ENCODE data around the gene UTS2B.

UTS2B gene

DNA sequence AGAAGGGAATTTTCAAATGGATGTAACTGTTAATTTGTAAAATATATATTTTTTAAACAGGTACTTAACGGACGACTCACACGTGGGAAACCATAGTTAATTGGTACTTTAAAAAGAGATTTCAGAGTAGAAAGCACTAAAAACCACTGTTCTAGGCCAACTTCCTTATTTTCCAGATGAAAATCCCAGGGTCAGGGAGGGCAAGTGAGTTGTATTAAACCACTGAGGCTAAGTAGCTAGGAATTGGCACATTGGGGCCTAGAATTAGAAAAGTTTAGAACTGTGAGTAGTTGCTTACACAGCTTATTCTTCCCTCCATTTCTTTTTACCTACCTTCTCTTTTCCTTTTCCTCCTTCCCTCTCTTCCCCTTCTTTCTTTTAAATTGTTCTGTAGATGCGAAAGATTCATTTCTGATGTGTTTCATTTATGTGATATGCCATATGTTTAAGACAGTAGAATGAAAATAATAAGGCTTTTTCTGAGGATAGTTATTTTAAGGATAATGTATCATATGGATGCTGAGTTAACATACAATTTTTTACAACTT, 4.1 kb upstream of the UTS2B start:
- H3K36me3 ChIP-seq = no peaks in the 10 kb centered on the region
- H3K9ac ChIP-seq = no peak overlapping the region
- H3K27me3 ChIP-seq = peaks cover 0 to 16% (median 4%) of the 10 kb centered on the region in 11 experiments; a peak in 6 of 22 replicates
- TF ChIP-seq Cebpa-rat (IDR thresholded peaks at IDR 0.05) = no peak
- no peak overlapping the region for H3K27ac ChIP-seq
- peaks cover 0 to 65% (median 3%) of the 10 kb centered on the region in 11 experiments; a peak in 7 of 22 replicates for H4K20me1 ChIP-seq
- H3K4me3 ChIP-seq = no peak overlapping the region
- no peaks in the 10 kb centered on the region; a peak in 1 of 22 replicates for H3K9me3 ChIP-seq (replicated peaks in 1 of 11)
- H3K4me1 ChIP-seq = peaks cover 9 to 88% (median 26%) of the 10 kb centered on the region in 10 experiments
- H3K4me2 ChIP-seq = peak overlapping the region in 5 of 11 experiments; percentile 13 to 67 (median 24); a peak in 7 of 22 replicates

DNA sequence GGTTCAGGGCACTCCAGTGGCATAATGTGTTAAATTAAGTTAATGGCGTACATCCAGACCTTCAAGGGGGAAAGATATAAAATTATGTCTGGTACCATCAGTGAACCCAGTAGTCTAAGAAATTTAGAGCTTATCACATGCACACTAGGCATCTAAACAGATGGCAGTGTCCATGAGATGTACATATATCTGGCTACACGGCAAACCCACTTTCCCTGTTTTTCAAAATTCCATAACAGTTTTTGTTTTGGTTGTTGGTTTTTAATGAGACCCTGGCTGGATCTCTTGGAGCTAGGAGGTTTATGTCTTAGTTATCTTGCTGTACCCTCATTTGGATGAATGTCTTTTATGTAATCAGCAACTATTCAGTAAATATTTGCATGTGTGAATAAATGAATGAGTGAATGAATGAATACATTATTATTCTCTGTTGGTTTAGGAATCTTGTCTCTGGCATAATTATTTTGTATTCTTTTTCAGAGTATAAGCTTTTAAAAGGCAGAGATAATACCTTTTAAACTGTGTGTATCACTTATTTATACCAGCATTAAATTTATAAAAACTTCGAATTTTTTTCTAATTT, 3.1 kb upstream of the UTS2B start:
- H3K9ac ChIP-seq = no peak overlapping the region
- no peaks in the 10 kb centered on the region; a peak in 1 of 22 replicates for H3K9me3 ChIP-seq (replicated peaks in 1 of 11)
- peaks cover 15 to 78% (median 30%) of the 10 kb centered on the region in 10 experiments for H3K4me1 ChIP-seq
- H3K36me3 ChIP-seq = no peaks in the 10 kb centered on the region
- H3K27me3 ChIP-seq = peaks cover 0 to 26% (median 8%) of the 10 kb centered on the region in 11 experiments; a peak in 8 of 22 replicates
- no peak overlapping the region for H3K4me3 ChIP-seq
- H3K27ac ChIP-seq = no peak overlapping the region
- no peak for TF ChIP-seq Cebpa-rat (IDR thresholded peaks at IDR 0.05)
- peak overlapping the region in 4 of 11 experiments; percentile 9 to 93 (median 58); a peak in 6 of 22 replicates for H3K4me2 ChIP-seq
- H4K20me1 ChIP-seq = peaks cover 0 to 55% (median 0%) of the 10 kb centered on the region in 11 experiments; a peak in 7 of 22 replicates

DNA sequence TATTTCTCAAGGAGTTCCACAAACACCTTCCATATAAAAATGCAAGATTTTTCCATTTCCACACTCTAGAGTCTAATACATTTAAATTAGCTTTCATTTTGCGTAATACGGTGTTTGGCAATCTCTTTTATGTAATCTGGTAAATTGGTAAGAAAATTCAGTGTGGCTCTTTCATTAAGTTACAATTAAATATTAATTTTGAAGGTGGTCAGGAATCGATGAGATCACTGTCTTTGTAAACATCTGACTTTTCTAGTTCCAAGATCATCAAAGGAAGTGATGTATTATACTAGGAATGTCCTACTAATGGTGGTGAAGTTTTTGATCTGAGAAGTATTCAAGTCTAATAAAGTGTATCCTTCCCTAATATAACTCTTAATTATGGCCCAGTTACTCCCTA, 1.1 kb upstream of the UTS2B start:
- H3K9ac ChIP-seq = no peak overlapping the region; a peak in 1 of 22 replicates
- peaks cover 0 to 26% (median 8%) of the 10 kb centered on the region in 11 experiments; a peak in 8 of 22 replicates for H3K27me3 ChIP-seq
- TF ChIP-seq Cebpa-rat (IDR thresholded peaks at IDR 0.05) = no peak
- no peaks in the 10 kb centered on the region for H3K36me3 ChIP-seq
- peak overlapping the region in 10 of 11 experiments; percentile 74 to 96 (median 86); a peak in 18 of 22 replicates for H3K4me2 ChIP-seq
- H3K27ac ChIP-seq = no peak overlapping the region
- peaks cover 19 to 62% (median 31%) of the 10 kb centered on the region in 10 experiments for H3K4me1 ChIP-seq
- peak overlapping the region in 3 of 10 experiments; percentile 81 to 91 (median 86); a peak in 3 of 20 replicates for H3K4me3 ChIP-seq
- H4K20me1 ChIP-seq = peaks cover 0 to 35% (median 0%) of the 10 kb centered on the region in 11 experiments; a peak in 7 of 22 replicates
- no peaks in the 10 kb centered on the region for H3K9me3 ChIP-seq (replicated peaks in 1 of 11)

DNA sequence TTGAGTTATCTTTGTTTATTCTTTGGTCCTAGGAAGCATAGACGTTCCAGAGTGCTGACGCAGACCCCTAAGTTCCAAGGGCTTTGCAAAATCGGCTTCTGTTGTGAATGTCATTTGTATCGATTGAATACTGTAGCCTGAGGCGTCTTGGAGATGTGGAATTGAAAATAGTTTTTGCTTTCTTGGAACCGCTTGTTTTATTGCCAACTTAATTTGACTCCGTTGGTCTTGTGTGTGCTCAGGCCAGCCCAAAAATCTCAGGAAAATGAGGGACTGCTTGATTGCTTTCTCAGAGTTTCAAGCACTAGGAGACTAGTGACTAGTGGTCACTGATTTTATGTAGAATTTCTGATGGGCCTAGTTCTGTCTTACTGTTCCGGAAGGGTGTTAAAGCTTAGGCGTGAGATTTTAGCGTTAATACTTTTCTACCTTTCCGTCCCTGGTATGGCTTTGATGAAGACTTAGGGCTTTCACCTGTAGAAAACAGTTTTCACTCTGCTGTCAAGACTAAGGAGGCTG, 263 bp upstream of the UTS2B start:
- Histone ChIP-seq H4K20me1 (peaks cover 0 to 27% (median 0%) of the 10 kb centered on the region in 11 experiments; a peak in 6 of 22 replicates), H3K9ac (peak overlapping the region; percentile 85 to 99 (median 95)), H3K4me2 (peak overlapping the region; percentile 74 to 96 (median 87)), H3K36me3 (no peaks in the 10 kb centered on the region), H3K27me3 (peaks cover 0 to 26% (median 8%) of the 10 kb centered on the region in 11 experiments; a peak in 8 of 22 replicates), H3K4me3 (peak overlapping the region; percentile 81 to 94 (median 87)), H3K9me3 (replicated peaks in 1 of 11) (no peaks in the 10 kb centered on the region), H3K27ac (peak overlapping the region; percentile 89 to 96 (median 93); a peak in 19 of 22 replicates), H3K4me1 (peaks cover 19 to 59% (median 31%) of the 10 kb centered on the region in 10 experiments)
- TF ChIP-seq Cebpa-rat (IDR thresholded peaks at IDR 0.05) = no peak

DNA sequence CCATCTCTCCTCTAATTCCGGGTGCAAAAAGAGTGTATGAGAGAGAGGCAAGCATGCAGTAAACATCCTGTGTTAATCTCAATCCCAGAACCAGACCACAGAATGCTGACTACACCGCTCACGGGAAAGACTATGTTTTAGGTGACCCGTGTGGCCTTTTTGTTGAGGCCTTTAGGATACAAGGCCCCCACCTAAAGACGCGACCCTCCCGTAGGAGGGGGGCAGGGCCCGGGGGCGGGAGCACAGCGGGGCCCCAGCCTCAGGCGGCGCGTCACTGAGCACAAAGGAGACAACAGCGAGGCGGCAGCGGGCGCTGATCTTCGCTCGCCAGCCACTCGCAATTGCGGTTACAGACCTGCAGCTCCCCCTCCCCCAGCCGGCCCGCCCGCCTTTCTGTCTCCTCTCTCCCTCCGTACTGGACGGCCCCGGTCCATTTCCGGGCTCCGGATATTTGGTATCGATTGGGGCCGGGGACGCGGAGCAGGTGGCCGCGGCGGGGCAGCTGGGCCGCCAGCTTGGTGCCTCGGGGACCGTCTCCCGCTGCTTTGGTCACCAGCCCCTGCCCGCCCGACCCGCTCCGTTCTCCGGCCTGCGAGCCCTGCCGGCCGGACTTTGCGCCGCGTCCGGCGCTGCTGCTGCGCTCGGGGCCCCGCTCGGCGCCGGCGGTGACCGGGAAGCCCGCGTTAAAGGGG, 1.2 kb downstream of the UTS2B start, which contains the start of gene CCDC50:
Gene CCDC50, plus strand, starts transcription at position 433 of the 692 bp plus-strand sequence. CDS start 281 bp downstream, outside the sequence.
- H3K27me3 ChIP-seq = peaks cover 0 to 26% (median 6%) of the 10 kb centered on the region in 11 experiments; a peak in 8 of 22 replicates
- no peaks in the 10 kb centered on the region for H3K36me3 ChIP-seq
- H3K4me3 ChIP-seq = peak within 1 kb of the TSS; percentile 81 to 94 (median 87)
- peak within 1 kb of the TSS; percentile 85 to 99 (median 95) for H3K9ac ChIP-seq
- peaks cover 0 to 20% (median 0%) of the 10 kb centered on the region in 11 experiments; a peak in 5 of 22 replicates for H4K20me1 ChIP-seq
- TF ChIP-seq Cebpa-rat (IDR thresholded peaks at IDR 0.05) = no peak
- peaks cover 16 to 44% (median 28%) of the 10 kb centered on the region in 10 experiments for H3K4me1 ChIP-seq
- peak within 1 kb of the TSS; percentile 74 to 96 (median 87) for H3K4me2 ChIP-seq
- 0 out of 22 replicates have a peak, but pooled peaks cover 0 to under 1% (median 0%) of the 10 kb centered on the region in 11 experiments for H3K9me3 ChIP-seq (replicated peaks in 1 of 11)
- H3K27ac ChIP-seq = peak within 1 kb of the TSS; percentile 89 to 96 (median 93)

DNA sequence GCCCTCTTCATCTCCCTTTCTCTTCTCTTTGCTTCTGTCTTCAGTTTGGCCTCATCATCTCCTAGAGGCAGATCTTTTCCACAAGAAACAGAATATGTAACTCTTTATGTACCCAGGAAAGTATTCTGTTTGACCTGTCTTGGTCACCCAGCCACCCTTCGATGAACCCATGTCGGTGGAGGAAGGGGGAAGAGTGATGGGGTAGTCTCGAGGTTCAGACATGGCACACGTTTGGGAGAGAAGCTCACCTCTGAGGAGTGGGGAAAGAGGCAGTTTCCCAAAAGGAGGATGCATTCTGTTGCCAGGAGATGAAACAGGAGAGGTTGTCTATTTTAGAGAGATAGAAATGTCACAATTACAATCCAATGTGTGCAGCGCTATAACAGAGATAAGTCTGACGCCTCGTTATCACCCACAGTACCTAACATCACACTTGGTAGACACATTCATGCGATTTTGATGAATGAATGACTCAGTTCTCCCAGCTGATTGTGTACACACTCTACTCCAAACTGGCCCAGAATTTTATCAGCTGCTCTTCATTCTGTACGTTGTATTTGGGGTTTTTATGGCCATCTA, 1.9 kb downstream of the UTS2B start:
- Histone ChIP-seq H4K20me1 (peaks cover 0 to 16% (median 0%) of the 10 kb centered on the region in 11 experiments; a peak in 4 of 22 replicates), H3K27ac (peak overlapping the region; percentile 89 to 96 (median 93); a peak in 20 of 22 replicates), H3K27me3 (peaks cover 0 to 26% (median 6%) of the 10 kb centered on the region in 11 experiments; a peak in 8 of 22 replicates), H3K4me3 (peak overlapping the region; percentile 81 to 94 (median 87)), H3K4me2 (peak overlapping the region; percentile 74 to 96 (median 87)), H3K36me3 (no peaks in the 10 kb centered on the region), H3K9me3 (replicated peaks in 1 of 11) (0 out of 22 replicates have a peak, but pooled peaks cover 0 to 4% (median 0%) of the 10 kb centered on the region in 11 experiments), H3K9ac (peak overlapping the region; percentile 85 to 99 (median 95); a peak in 20 of 22 replicates), H3K4me1 (peaks cover 13 to 40% (median 25%) of the 10 kb centered on the region in 10 experiments)
- no peak for TF ChIP-seq Cebpa-rat (IDR thresholded peaks at IDR 0.05)

DNA sequence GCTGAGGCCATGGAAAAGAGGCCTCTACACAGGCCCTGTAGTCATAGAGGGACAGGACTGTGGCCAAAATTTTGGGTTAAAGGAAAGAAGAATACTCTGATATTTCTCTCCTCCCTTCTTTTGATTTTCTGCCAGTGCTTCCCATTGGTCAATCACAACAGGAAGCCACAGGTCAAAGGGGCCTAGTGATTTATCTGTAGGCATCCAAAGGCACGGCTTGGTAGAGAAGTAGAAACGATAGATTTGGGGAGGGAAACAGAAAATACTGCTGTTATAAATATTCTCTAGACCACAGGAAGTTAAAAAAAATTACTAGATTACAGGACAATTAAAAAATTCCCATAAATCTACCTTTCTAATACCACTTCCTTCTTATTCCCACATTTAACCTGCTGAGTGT, 2.8 kb downstream of the UTS2B start:
- Histone ChIP-seq H4K20me1 (peaks cover 0 to 9% (median 0%) of the 10 kb centered on the region in 11 experiments; a peak in 3 of 22 replicates), H3K9ac (no peak overlapping the region), H3K27me3 (peaks cover 0 to 26% (median 3%) of the 10 kb centered on the region in 11 experiments; a peak in 8 of 22 replicates), H3K36me3 (no peaks in the 10 kb centered on the region), H3K9me3 (replicated peaks in 1 of 11) (0 out of 22 replicates have a peak, but pooled peaks cover 0 to 4% (median 0%) of the 10 kb centered on the region in 11 experiments), H3K27ac (no peak overlapping the region), H3K4me3 (no peak overlapping the region), H3K4me1 (peaks cover 13 to 30% (median 22%) of the 10 kb centered on the region in 10 experiments), H3K4me2 (peak overlapping the region in 1 of 11 experiments; percentile 22; a peak in 2 of 22 replicates)
- TF ChIP-seq Cebpa-rat (IDR thresholded peaks at IDR 0.05) = no peak

DNA sequence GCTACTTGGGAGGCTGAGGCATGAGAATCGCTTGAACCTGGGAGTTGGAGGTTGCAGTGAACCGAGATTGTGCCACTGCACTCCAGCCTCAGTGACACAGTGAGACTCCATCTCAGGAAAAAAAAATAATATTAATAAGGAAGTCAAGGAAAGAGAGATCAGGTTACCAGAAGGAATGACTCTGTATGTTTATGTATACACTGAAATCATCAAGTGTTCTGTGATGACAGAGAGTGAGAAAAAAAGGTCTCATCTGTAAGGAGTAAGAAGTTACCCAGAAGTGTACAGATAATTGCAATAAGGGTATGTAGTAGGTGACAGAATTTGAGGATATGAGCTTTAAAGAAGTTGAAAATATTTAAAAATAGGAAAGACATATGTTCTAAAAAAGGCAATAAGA, 5.4 kb downstream of the UTS2B start:
- H3K4me2 ChIP-seq = no peak overlapping the region
- no peaks in the 10 kb centered on the region for H3K36me3 ChIP-seq
- 0 out of 22 replicates have a peak, but pooled peaks cover 0 to 4% (median 0%) of the 10 kb centered on the region in 11 experiments for H3K9me3 ChIP-seq (replicated peaks in 1 of 11)
- H3K27ac ChIP-seq = no peak overlapping the region
- peaks cover 0 to 10% (median 7%) of the 10 kb centered on the region in 10 experiments; a peak in 10 of 20 replicates for H3K4me1 ChIP-seq
- no peak overlapping the region for H3K9ac ChIP-seq
- H3K27me3 ChIP-seq = peaks cover 0 to 18% (median 0%) of the 10 kb centered on the region in 11 experiments; a peak in 6 of 22 replicates
- H4K20me1 ChIP-seq = no peaks in the 10 kb centered on the region
- TF ChIP-seq Cebpa-rat (IDR thresholded peaks at IDR 0.05) = no peak
- H3K4me3 ChIP-seq = no peak overlapping the region
